GM19455 (cell line): ENCODE measurements around the gene NLRC5.
"Not testable (repeated sequence)": the region's sequence is repeated elsewhere in the genome, so short reads cannot be mapped to it uniquely, and the experiment has no call there.

Source experiments
- ATAC-seq: cut with Tn5 transposase; IDR thresholded peaks from one replicate; pipeline ENCODE4 v1.9.1; 2021; ENCODE audit not compliant: unreplicated experiment

NLRC5 gene

GRCh38 chr16:57042157-57043111, 53.1 kb downstream of the NLRC5 start:
- ATAC-seq: peak; percentile 55

GRCh38 chr16:57043248-57043647, 53.9 kb downstream of the NLRC5 start:
- no peak for ATAC-seq

DNA sequence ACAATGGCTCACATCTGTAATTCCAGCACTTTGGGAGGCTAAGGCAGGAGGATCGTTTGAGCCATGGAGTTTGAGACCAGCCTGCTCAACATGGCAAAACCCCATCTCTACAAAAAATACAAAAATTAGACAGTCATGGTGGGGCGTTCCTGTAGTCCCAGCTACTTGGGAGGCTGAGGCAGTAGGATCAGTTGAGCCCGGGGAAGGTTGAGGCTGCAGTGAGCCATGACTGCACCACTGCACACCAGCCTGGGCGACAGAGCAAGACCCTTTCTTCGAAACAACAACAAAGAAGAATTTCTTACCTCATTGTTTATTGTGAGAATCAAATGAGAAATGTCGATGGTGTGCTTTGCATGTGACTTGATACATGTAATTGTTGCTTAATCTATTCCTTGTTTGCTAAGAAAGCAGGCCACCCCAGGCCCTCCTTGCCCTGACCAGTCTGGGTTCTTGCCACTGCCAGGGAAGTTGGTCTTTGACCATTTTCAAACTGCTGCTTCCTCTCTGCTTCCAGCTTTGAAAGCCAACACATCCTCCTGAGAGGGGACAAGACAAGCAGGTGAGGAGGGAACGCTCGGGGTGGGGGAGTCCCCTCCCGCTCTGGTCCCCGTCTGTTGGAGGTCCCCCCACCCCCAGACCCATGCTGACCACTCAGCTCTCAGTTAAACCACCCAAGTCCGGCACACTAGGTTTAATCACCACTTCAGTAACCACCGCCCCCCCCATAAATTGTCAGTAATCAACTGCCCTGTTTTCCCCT, 55.8 kb downstream of the NLRC5 start:
- no peak for ATAC-seq

DNA sequence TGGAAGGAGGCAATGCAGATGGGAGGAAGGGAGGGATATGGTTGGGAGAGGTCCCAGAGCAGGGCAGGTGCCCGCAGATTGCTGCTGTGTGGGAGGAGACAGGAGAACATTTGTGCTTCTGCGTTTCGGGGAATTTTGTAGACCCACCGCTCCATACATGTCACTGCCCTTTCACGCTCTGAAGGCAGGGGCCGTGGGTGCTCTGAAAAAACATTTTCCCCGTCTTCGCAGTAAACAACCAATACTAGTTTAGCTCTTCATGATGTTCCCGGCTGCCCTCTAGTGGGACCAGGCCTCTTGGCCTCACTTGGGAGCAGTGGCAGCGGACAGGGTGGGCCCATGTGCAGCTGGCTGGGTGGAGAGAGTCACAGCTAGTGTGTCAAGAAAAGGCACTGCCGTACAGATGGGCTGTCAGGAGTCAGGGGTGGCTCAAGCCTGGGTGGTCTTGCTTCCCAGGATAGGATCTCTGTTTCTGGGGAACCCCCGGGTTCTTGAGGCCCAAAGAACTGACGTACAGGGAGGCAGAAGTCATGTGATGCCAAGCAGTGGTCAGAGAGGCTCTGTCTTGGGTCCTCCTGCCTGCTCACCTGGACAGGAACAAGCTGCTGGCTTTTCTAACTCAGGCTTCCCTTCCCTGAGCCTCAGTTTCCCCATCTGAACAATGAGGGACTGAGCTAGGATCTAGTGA, 56.5 kb downstream of the NLRC5 start:
- ATAC-seq: no peak

DNA sequence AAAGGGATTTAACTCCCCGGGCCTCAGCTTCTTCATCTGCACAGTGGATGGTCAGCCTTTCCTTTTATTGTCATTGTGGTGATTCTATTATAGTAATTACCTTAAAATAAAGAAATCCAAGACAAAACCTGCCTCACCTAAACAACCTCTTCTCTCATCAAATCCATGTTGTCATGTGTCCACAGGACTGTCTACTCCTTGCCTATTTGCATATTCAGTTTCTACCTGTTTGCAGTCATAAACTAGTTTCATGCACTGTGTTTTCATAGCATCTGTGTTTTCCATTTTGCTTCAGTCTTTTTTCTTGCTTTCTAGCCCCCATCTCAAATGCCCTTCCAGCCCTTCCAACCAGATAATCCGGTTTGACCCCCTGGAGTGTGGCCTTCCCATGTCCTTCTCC, 58.7 kb downstream of the NLRC5 start:
- no peak for ATAC-seq

GRCh38 chr16:57049678-57050077, 60.3 kb downstream of the NLRC5 start:
- peak; percentile 59 for ATAC-seq

DNA sequence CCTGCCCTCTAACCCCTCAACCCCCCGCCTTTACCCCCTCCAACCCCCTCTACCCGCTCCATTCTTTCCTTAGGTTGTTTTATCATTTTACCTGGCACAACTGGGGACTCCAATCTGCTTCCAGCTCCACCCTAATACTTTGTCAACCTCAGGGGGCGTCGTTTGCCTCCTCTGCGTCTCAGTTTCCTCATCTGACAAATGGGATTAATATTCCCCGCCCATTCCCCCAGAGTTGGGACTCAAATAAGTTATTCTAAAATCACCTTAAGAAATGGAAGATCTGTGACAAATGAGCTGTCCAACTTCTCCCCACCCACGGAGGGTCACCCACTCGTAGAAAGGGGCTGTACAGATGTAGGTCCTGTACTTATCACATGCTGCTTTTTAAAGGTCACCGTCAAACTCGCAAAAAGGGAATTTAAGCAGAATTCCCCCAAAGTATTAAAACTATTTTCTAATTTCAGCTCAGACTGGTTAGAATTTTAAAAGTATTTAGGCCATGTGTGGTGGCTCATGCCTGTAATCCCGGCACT, 62.4 kb downstream of the NLRC5 start:
- no peak for ATAC-seq

DNA sequence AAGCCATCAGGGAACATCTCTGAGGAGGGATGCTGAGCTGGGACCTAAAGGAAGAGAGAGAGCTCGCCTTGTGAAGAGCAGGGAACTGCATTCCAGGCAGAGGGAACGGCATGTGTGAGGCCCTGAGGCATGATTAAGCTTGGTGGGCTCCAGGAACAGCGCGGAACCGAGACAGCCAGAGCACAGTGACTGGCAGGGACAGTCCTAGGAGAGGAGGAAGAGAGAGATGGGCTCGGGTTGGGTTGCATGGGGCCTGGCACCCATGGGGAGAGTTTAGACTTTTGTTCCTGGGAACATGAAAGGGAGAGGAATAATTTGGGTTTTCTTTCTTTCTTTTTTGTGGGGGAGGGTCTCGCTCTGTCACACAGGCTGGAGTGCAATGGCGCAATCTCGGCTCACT, 63.8 kb downstream of the NLRC5 start:
- ATAC-seq: no peak

GRCh38 chr16:57054338-57054737, 65.0 kb downstream of the NLRC5 start:
- no peak for ATAC-seq

DNA sequence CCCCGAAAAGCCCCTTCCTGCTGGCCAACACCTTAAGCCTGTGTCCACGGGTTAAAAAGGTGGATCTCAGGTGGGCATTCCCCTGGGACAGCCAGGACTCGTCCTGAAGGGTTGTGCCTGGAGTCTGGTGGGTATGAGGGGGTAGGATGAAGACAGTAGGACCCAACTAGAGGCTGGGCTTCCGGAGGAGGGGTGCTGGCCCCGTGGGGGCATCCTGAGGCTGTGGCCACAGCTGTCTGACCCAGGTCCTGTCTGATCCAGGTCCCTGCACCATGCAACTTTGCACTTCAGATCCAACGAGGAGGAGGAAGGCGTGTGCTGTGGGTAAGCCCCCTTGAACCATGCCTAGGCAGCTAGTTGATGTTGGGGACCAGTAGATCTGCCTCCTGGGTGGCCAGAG, 65.4 kb downstream of the NLRC5 start:
- no peak for ATAC-seq

DNA sequence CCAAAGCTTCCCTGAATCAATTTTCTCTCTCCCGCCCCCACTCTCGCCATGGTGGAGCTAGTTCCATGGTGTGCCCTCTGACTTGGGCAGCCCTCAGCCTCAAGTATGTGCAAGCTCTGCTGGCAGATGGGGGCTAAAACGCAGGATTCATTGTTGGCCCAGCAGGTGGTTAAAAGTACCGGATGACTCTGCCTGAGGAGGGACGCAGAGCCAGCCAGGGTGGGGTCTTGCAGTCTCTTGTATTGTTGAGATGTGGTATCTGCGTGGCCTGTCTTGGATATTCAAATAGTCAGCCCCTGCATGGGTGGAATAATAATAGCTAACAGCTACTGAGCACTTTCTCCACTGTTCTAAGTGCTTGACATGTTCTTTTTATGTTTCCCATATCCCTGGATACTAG, 66.3 kb downstream of the NLRC5 start:
- ATAC-seq: no peak

GRCh38 chr16:57058291-57058861, 69.0 kb downstream of the NLRC5 start:
- ATAC-seq: no peak

- ATAC-seq: no peak
These were observed 71.1 kb downstream of the NLRC5 start for GRCh38 chr16:57060323-57061083.

DNA sequence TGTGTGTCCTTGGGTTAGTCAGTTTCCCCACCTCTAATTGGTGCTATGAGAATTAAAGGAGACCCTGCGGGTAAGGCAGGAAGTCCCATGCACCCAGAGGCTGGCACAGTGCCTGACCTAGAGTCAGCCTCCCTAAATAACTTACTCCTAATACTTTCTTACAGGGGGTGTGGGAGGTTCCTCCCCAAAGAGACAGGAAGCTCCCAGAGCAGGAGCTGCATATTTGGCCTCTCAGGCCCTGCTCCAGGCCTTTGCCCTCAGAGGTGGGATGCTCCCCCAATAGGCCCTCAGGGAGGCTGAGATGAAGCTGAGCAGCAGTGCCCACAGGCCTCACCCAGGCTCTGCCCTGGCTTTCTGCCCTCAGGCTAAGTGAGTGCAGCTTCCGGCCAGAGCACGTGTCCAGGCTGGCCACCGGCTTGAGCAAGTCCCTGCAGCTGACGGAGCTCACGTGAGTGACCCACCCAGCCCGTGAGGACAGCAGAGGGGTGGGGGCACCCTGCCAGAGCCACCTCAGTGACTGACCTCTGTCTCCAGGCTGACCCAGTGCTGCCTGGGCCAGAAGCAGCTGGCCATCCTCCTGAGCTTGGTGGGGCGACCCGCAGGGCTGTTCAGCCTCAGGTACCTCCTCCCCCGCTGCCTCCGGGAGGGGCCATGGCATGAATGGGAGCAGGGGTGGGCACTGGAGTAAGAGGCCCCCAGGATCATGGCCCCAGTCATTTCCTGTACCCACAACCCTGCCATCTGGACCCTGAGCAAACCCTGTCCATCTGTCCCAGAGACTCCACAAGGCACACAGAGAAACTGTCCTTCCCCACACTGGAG, 71.9 kb downstream of the NLRC5 start:
- ATAC-seq: no peak

DNA sequence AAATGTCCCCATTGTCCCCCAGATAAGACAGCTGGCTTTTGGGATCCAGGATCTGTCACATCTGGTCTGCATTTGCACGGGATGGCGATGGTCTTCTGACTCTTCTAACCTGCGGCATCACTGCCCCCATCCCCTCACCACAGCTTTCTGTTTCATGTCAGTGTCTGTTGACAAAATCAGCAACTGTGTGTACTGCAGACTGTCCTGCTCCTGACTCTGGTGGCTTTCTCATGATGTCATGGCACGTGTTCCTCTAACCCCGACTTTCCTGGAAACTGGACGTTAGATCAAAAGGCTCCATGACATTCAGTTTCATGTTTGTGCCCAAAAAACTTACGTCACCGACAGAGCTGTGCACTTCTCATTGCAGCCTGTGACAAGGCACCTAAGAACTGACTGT, 73.0 kb downstream of the NLRC5 start:
- no peak for ATAC-seq

DNA sequence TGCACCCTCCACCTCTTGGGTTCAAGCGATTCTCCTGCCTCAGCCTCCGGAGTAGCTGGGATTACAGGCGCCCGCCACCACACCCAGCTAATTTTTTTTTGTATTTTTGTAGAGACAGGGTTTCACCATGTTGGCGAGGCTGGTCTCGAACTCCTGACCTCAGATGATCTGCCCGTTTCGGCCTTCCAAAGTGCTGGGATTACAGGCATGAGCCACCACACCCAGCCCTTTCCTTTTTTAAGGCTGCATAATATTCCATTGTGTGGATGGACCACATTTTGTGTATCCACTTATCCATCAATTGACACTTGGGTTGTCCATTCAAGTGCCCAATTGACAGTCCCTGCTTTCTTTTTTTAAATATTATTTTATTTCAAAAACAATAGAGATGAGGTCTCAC, 73.8 kb downstream of the NLRC5 start:
- not testable (repeated sequence) for ATAC-seq

GRCh38 chr16:57064995-57065394, 75.6 kb downstream of the NLRC5 start:
- ATAC-seq: no peak

GRCh38 chr16:57066625-57067024, 77.3 kb downstream of the NLRC5 start:
- ATAC-seq: no peak

DNA sequence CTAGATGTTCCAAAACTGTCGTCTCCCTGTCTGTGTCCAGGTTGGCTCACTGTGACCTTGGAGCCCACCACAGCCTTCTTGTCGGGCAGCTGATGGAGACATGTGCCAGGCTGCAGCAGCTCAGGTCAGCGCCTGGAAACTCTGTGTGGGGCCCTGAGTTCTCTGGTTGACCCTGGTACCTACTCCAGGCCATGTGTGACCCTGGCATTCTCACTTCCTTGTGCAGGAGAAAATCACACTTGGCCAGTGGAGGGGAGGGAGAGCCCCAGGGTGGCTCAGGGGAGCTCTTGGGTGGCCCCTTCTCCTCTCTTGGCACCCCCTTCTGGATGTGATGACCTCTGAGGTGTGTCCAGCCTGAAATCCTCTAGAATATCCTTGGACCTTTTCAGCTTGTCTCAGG, 78.0 kb downstream of the NLRC5 start:
- ATAC-seq: no peak
